ENCODE data around the gene EEF1A2. TPM values are rescaled to one million over a fixed set of nuclear protein-coding genes. Genes with fewer than 3 reads are reported as not detected.

Gene EEF1A2
- total RNA-seq, 1 experiment from 2014 or later: 359 TPM

- CTCF ChIA-PET: no interaction called here
- no TSS peak for BruUV-seq (replicated peaks)
- H3K27ac Mint-ChIP-seq (ENCODE audit: unreplicated experiment): no peak overlapping the region
- H3K36me3 Mint-ChIP-seq (ENCODE audit: insufficient read depth, unreplicated experiment): peaks cover 35% of the 10 kb centered on the region
- no peak overlapping the region for H3K4me3 Mint-ChIP-seq (ENCODE audit: low read depth, unreplicated experiment)
- TF ChIP-seq CTCF (IDR thresholded peaks at IDR 0.05; ENCODE audit: unreplicated experiment): no peak
- intact Hi-C loops (cut with micrococcal nuclease; ENCODE audit: unreplicated experiment): no loop called here
- H3K9me3 Mint-ChIP-seq (ENCODE audit: low read depth, unreplicated experiment): no peaks in the 10 kb centered on the region
- peaks cover 56% of the 10 kb centered on the region for H3K4me1 Mint-ChIP-seq (ENCODE audit: low read depth, unreplicated experiment)
- DNase-seq: no peak
- H3K27me3 Mint-ChIP-seq (ENCODE audit: unreplicated experiment): peaks cover 14% of the 10 kb centered on the region
Observed at GRCh38 chr20:63541371-63541770, 42.5 kb upstream of the EEF1A2 start.

DNA sequence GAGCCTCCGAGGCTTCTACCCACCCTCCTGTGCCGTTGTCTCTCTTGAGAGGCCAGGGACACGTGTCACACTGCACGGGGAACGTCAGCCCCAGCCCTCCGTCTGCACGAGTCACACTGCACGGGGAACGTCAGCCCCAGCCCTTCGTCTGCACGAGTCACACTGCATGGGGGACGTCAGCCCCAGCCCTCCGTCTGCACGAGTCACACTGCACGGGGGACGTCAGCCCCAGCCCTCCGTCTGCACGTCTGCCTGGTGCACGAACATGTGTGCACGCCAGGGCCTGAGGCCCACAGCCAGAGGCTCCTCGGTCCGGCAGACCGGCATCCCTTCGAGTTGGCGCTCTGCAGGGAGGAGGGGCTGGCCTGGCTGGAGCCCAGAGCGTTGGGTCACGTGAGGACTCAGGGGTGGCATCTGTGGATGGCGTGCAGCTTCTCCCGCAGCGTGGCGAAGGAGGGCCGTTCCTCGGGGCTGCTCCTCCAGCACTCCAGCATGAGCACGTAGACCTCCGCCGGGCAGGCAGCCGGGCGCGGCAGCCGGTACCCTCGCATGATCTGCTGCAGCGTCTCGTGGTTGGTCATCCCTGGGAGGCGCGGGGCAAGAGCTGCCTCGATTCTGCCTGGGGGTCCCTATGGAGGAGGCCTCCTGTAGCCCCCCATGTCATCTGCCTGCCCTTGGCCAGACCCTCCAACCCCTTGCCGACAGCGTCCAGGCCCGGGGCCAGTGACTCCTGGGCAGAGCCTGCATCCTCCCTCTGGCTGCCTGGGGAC lies 41.7 kb upstream of the EEF1A2 start:
- no TSS peak for BruUV-seq (replicated peaks)
- intact Hi-C loops (cut with micrococcal nuclease; ENCODE audit: unreplicated experiment): no loop called here
- Mint-ChIP-seq H3K4me3 (ENCODE audit: low read depth, unreplicated experiment) (no peak overlapping the region), H3K36me3 (ENCODE audit: insufficient read depth, unreplicated experiment) (peaks cover 38% of the 10 kb centered on the region), H3K27ac (ENCODE audit: unreplicated experiment) (no peak overlapping the region), H3K9me3 (ENCODE audit: low read depth, unreplicated experiment) (no peaks in the 10 kb centered on the region), H3K27me3 (ENCODE audit: unreplicated experiment) (peaks cover 14% of the 10 kb centered on the region), H3K4me1 (ENCODE audit: low read depth, unreplicated experiment) (peaks cover 59% of the 10 kb centered on the region)
- no peak for TF ChIP-seq CTCF (IDR thresholded peaks at IDR 0.05; ENCODE audit: unreplicated experiment)
- CTCF ChIA-PET: no interaction called here
- DNase-seq: no peak

- H3K4me1 Mint-ChIP-seq (ENCODE audit: low read depth, unreplicated experiment): peaks cover 58% of the 10 kb centered on the region
- H3K4me3 Mint-ChIP-seq (ENCODE audit: low read depth, unreplicated experiment): peak overlapping the region; percentile 89
- peaks cover 14% of the 10 kb centered on the region for H3K27me3 Mint-ChIP-seq (ENCODE audit: unreplicated experiment)
- DNase-seq: no peak
- H3K36me3 Mint-ChIP-seq (ENCODE audit: insufficient read depth, unreplicated experiment): peaks cover 45% of the 10 kb centered on the region
- CTCF ChIA-PET: interaction anchor here (1.2 to 3.0 kb wide), 7 partner anchors 17 to 168 kb away, joined by 3 to 37 read pairs (median 18); partner anchors contain the start of genes ARFRP1, PPDPF and ZGPAT
- peak overlapping the region; percentile 84 for H3K27ac Mint-ChIP-seq (ENCODE audit: unreplicated experiment)
- H3K9me3 Mint-ChIP-seq (ENCODE audit: low read depth, unreplicated experiment): no peaks in the 10 kb centered on the region
- no TSS peak for BruUV-seq (replicated peaks)
- intact Hi-C loops (cut with micrococcal nuclease; ENCODE audit: unreplicated experiment): loop anchor here (2.0 to 5.0 kb wide), 5 partner anchors 38 to 433 kb away; partner anchors contain the start of genes GMEB2 and TPD52L2
- TF ChIP-seq CTCF (IDR thresholded peaks at IDR 0.05; ENCODE audit: unreplicated experiment): no peak
Observed at GRCh38 chr20:63539441-63540370, 40.8 kb upstream of the EEF1A2 start.

DNA sequence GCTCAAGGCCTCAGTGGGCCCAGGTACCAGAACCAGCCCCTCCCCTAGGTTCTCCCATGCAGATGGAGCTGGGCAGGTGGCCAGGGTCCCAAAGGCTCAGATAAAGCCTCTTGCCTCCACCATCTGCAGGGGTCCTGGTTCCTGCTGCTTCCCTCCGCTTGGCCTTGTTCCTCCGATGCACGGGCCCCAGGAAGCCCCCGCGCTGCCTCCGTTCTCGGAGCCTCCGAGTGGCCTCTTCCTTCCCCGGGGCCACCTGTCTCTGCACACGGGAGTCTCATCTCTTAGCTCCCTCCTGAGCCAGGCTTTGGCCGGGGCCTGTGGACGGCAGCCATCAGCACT lies 40.2 kb upstream of the EEF1A2 start:
- intact Hi-C loops (cut with micrococcal nuclease; ENCODE audit: unreplicated experiment): loop anchor here (2.0 to 5.0 kb wide), 5 partner anchors 38 to 433 kb away; partner anchors contain the start of genes GMEB2 and TPD52L2
- DNase-seq: no peak
- Mint-ChIP-seq H3K9me3 (ENCODE audit: low read depth, unreplicated experiment) (no peaks in the 10 kb centered on the region), H3K27me3 (ENCODE audit: unreplicated experiment) (peaks cover 10% of the 10 kb centered on the region), H3K4me1 (ENCODE audit: low read depth, unreplicated experiment) (peaks cover 58% of the 10 kb centered on the region), H3K27ac (ENCODE audit: unreplicated experiment) (peak overlapping the region; percentile 84), H3K4me3 (ENCODE audit: low read depth, unreplicated experiment) (peak overlapping the region; percentile 89), H3K36me3 (ENCODE audit: insufficient read depth, unreplicated experiment) (peaks cover 49% of the 10 kb centered on the region)
- no peak for TF ChIP-seq CTCF (IDR thresholded peaks at IDR 0.05; ENCODE audit: unreplicated experiment)
- CTCF ChIA-PET: interaction anchor here (1.0 to 3.2 kb wide), 22 partner anchors 9 to 580 kb away, joined by 3 to 37 read pairs (median 8); partner anchors contain the start of genes ARFRP1, GMEB2, HELZ2 and PPDPF
- no TSS peak for BruUV-seq (replicated peaks)
